ENCODE measurements around the gene DYNC1I2.

Gene DYNC1I2

GRCh38 chr2:171687287-171688128 lies at the start of gene DYNC1I2:
Gene DYNC1I2 (plus strand): TSS chr2:171687469. CDS start chr2:171690156, 2,687 bp downstream.
- H3K4me3 ChIP-seq (ENCODE audit: low read depth in 1 of 2, low read length in 2 of 2), result peak within 1 kb of the TSS; percentile 88 to 97
- no peaks in the 10 kb centered on the region for H3K36me3 ChIP-seq (ENCODE audit: insufficient read depth, low read length)
- H3K27ac ChIP-seq (ENCODE audit: low read depth, low read length), result peak within 1 kb of the TSS; percentile 68
- peaks cover 24% of the 10 kb centered on the region for H3K4me1 ChIP-seq (ENCODE audit: insufficient read depth, low read length)
- H3K9me3 ChIP-seq (ENCODE audit: low read length), result no peaks in the 10 kb centered on the region
- H3K9ac ChIP-seq (ENCODE audit: low read length), result peak within 1 kb of the TSS; percentile 82
- no peaks in the 10 kb centered on the region for H3K27me3 ChIP-seq (ENCODE audit: control insufficient read depth in 1 of 2, insufficient read depth in 2 of 2, low read length in 2 of 2)

GRCh38 chr2:171651667-171652415 lies 35.4 kb upstream of the DYNC1I2 start:
- no peak overlapping the region for H3K4me3 ChIP-seq (ENCODE audit: low read depth in 1 of 2, low read length in 2 of 2)

GRCh38 chr2:171652416-171652785 lies 34.9 kb upstream of the DYNC1I2 start:
- Histone ChIP-seq H3K9ac (ENCODE audit: low read length) (no peak overlapping the region), H3K27me3 (ENCODE audit: control insufficient read depth in 1 of 2, insufficient read depth in 2 of 2, low read length in 2 of 2) (no peaks in the 10 kb centered on the region), H3K4me1 (ENCODE audit: insufficient read depth, low read length) (no peaks in the 10 kb centered on the region), H3K27ac (ENCODE audit: low read depth, low read length) (no peak overlapping the region), H3K36me3 (ENCODE audit: insufficient read depth, low read length) (no peaks in the 10 kb centered on the region), H3K4me3 (ENCODE audit: low read depth in 1 of 2, low read length in 2 of 2) (no peak overlapping the region), H3K9me3 (ENCODE audit: low read length) (no peaks in the 10 kb centered on the region)

More at GRCh38 chr2:171651667-171652415, 35.4 kb upstream of the DYNC1I2 start:
- Histone ChIP-seq H3K27ac (ENCODE audit: low read depth, low read length) (no peak overlapping the region), H3K4me1 (ENCODE audit: insufficient read depth, low read length) (no peaks in the 10 kb centered on the region), H3K36me3 (ENCODE audit: insufficient read depth, low read length) (no peaks in the 10 kb centered on the region), H3K9ac (ENCODE audit: low read length) (no peak overlapping the region), H3K27me3 (ENCODE audit: control insufficient read depth in 1 of 2, insufficient read depth in 2 of 2, low read length in 2 of 2) (no peaks in the 10 kb centered on the region), H3K9me3 (ENCODE audit: low read length) (no peaks in the 10 kb centered on the region)

- Histone ChIP-seq H3K9me3 (ENCODE audit: low read length) (no peaks in the 10 kb centered on the region), H3K27ac (ENCODE audit: low read depth, low read length) (no peak overlapping the region), H3K27me3 (ENCODE audit: control insufficient read depth in 1 of 2, insufficient read depth in 2 of 2, low read length in 2 of 2) (no peaks in the 10 kb centered on the region), H3K4me1 (ENCODE audit: insufficient read depth, low read length) (no peaks in the 10 kb centered on the region), H3K4me3 (ENCODE audit: low read depth in 1 of 2, low read length in 2 of 2) (no peak overlapping the region), H3K9ac (ENCODE audit: low read length) (no peak overlapping the region), H3K36me3 (ENCODE audit: insufficient read depth, low read length) (no peaks in the 10 kb centered on the region)
Measured at GRCh38 chr2:171655586-171655985, 31.7 kb upstream of the DYNC1I2 start.

GRCh38 chr2:171667041-171667440 lies 20.2 kb upstream of the DYNC1I2 start:
- Histone ChIP-seq H3K27me3 (ENCODE audit: control insufficient read depth in 1 of 2, insufficient read depth in 2 of 2, low read length in 2 of 2) (no peaks in the 10 kb centered on the region), H3K4me3 (ENCODE audit: low read depth in 1 of 2, low read length in 2 of 2) (no peak overlapping the region), H3K36me3 (ENCODE audit: insufficient read depth, low read length) (no peaks in the 10 kb centered on the region), H3K9me3 (ENCODE audit: low read length) (no peaks in the 10 kb centered on the region), H3K4me1 (ENCODE audit: insufficient read depth, low read length) (no peaks in the 10 kb centered on the region), H3K9ac (ENCODE audit: low read length) (no peak overlapping the region), H3K27ac (ENCODE audit: low read depth, low read length) (no peak overlapping the region)

DNA sequence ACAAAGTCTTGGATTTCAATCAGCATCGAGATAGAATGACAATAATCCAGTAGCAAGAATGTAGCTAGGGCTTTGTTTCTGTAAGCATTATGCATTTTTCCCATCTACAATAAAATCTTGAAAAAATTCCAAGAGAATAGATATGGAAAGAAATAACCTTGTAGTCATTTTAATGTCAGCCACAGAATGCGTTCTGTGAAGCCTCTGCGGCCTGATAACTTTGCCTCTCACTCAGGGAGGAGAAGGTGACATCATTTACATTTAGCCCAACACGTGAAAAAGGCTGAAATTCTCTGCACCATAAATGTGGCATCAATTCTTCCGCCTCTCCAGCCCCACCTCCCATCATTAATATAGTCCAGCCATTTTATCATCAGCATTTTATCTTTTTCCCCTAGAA lies 19.1 kb upstream of the DYNC1I2 start:
- Histone ChIP-seq H3K36me3 (ENCODE audit: insufficient read depth, low read length) (no peaks in the 10 kb centered on the region), H3K9me3 (ENCODE audit: low read length) (no peaks in the 10 kb centered on the region), H3K27ac (ENCODE audit: low read depth, low read length) (no peak overlapping the region), H3K27me3 (ENCODE audit: control insufficient read depth in 1 of 2, insufficient read depth in 2 of 2, low read length in 2 of 2) (no peaks in the 10 kb centered on the region), H3K4me3 (ENCODE audit: low read depth in 1 of 2, low read length in 2 of 2) (no peak overlapping the region), H3K4me1 (ENCODE audit: insufficient read depth, low read length) (no peaks in the 10 kb centered on the region), H3K9ac (ENCODE audit: low read length) (no peak overlapping the region)

DNA sequence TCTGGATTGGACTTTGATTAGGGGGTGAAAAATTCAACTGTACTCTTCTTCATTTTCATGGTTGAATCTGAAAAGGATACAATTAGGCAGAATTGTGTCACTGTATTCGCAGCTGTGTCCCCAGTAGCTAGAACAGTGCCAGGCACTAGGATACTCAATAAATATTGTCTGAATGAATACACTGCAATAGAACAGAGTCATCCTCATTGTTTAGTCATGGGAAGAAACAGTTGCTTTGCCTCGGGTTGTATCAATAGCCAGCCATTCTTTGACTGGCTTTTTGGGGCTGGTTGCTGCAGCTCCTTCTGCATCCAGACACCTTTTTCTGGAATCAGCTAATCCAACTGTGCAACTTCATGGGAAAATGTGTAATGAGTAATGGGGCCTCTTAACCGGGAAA lies 18.1 kb upstream of the DYNC1I2 start:
- no peaks in the 10 kb centered on the region for H3K9me3 ChIP-seq (ENCODE audit: low read length)
- no peaks in the 10 kb centered on the region for H3K4me1 ChIP-seq (ENCODE audit: insufficient read depth, low read length)
- no peak overlapping the region for H3K9ac ChIP-seq (ENCODE audit: low read length)
- H3K27ac ChIP-seq (ENCODE audit: low read depth, low read length), result no peak overlapping the region
- H3K36me3 ChIP-seq (ENCODE audit: insufficient read depth, low read length), result no peaks in the 10 kb centered on the region
- no peak overlapping the region for H3K4me3 ChIP-seq (ENCODE audit: low read depth in 1 of 2, low read length in 2 of 2)
- H3K27me3 ChIP-seq (ENCODE audit: control insufficient read depth in 1 of 2, insufficient read depth in 2 of 2, low read length in 2 of 2), result no peaks in the 10 kb centered on the region

DNA sequence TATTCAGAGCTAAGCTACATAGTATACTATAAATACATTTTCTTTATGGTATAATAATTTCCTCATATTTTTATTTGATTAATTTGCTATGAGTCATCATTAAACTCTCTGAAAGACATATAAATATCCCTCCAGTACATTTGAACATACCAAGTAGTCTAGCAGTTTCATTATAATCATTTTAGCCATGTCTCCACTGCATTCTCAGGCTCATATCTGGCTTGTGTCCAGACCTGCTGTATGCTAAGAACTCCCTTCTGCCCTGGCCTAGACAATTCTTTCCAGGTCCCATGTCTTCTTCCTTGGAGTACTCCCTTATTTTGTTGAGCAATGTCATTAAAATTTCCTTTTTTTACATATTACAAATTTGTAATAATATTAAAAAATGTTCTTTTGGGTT lies 16.6 kb upstream of the DYNC1I2 start:
- no peak overlapping the region for H3K9ac ChIP-seq (ENCODE audit: low read length)
- no peak overlapping the region for H3K27ac ChIP-seq (ENCODE audit: low read depth, low read length)
- H3K9me3 ChIP-seq (ENCODE audit: low read length), result no peaks in the 10 kb centered on the region
- no peaks in the 10 kb centered on the region for H3K27me3 ChIP-seq (ENCODE audit: control insufficient read depth in 1 of 2, insufficient read depth in 2 of 2, low read length in 2 of 2)
- no peak overlapping the region for H3K4me3 ChIP-seq (ENCODE audit: low read depth in 1 of 2, low read length in 2 of 2)
- H3K36me3 ChIP-seq (ENCODE audit: insufficient read depth, low read length), result no peaks in the 10 kb centered on the region
- H3K4me1 ChIP-seq (ENCODE audit: insufficient read depth, low read length), result no peaks in the 10 kb centered on the region

DNA sequence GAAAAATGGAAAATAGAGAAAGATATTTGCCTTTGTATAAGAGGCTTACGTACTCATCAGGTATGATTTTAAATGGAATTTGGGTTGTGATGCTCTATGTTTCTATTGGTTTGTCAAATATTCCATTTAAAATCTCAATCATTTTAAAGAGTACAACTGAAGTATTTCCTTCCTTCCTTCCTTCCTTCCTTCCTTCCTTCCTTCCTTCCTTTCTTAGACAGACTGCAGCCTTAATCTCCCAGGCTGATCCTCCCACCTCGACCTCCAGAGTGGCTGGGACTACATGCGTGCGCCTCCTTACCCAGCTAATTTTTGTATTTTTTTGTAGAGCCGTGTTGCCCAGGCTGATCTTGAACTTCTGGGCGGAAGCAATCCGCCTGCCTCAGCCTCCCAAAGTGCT lies 15.4 kb upstream of the DYNC1I2 start:
- Histone ChIP-seq H3K27me3 (ENCODE audit: control insufficient read depth in 1 of 2, insufficient read depth in 2 of 2, low read length in 2 of 2) (no peaks in the 10 kb centered on the region), H3K36me3 (ENCODE audit: insufficient read depth, low read length) (no peaks in the 10 kb centered on the region), H3K27ac (ENCODE audit: low read depth, low read length) (no peak overlapping the region), H3K9ac (ENCODE audit: low read length) (no peak overlapping the region), H3K4me1 (ENCODE audit: insufficient read depth, low read length) (no peaks in the 10 kb centered on the region), H3K9me3 (ENCODE audit: low read length) (no peaks in the 10 kb centered on the region), H3K4me3 (ENCODE audit: low read depth in 1 of 2, low read length in 2 of 2) (no peak overlapping the region)

GRCh38 chr2:171673905-171674304 lies 13.4 kb upstream of the DYNC1I2 start:
- Histone ChIP-seq H3K27me3 (ENCODE audit: control insufficient read depth in 1 of 2, insufficient read depth in 2 of 2, low read length in 2 of 2) (no peaks in the 10 kb centered on the region), H3K4me3 (ENCODE audit: low read depth in 1 of 2, low read length in 2 of 2) (no peak overlapping the region), H3K9me3 (ENCODE audit: low read length) (no peaks in the 10 kb centered on the region), H3K36me3 (ENCODE audit: insufficient read depth, low read length) (no peaks in the 10 kb centered on the region), H3K27ac (ENCODE audit: low read depth, low read length) (no peak overlapping the region), H3K9ac (ENCODE audit: low read length) (no peak overlapping the region), H3K4me1 (ENCODE audit: insufficient read depth, low read length) (no peaks in the 10 kb centered on the region)

DNA sequence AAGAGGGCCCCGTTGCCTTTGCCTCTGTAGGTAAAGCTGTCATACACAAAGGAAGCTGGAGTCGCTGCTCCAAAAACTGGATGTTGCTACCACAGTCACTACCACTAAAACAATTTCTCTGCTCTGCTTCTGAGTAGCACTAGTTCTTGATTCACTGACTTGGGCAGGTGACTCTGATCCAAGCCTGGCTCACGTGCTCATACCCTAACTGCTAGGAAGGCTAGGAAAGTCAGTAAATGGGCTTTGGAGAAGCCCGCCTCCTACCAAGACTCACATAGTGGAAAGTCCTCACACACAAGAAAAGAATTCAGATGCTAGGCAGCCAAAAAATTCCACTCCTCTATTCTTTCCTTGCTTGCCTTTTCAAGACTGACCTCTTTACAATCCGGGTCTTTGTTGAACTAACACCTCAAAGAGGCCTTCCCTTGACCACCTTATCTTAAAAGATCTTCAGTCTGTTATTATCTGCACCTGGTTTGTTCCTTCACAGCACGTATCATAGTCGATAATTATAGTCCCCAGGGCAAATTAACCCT lies 11.4 kb upstream of the DYNC1I2 start:
- H3K4me1 ChIP-seq (ENCODE audit: insufficient read depth, low read length), result no peaks in the 10 kb centered on the region
- H3K27ac ChIP-seq (ENCODE audit: low read depth, low read length), result no peak overlapping the region
- no peaks in the 10 kb centered on the region for H3K36me3 ChIP-seq (ENCODE audit: insufficient read depth, low read length)
- H3K9ac ChIP-seq (ENCODE audit: low read length), result no peak overlapping the region
- no peaks in the 10 kb centered on the region for H3K27me3 ChIP-seq (ENCODE audit: control insufficient read depth in 1 of 2, insufficient read depth in 2 of 2, low read length in 2 of 2)
- no peak overlapping the region for H3K4me3 ChIP-seq (ENCODE audit: low read depth in 1 of 2, low read length in 2 of 2)
- H3K9me3 ChIP-seq (ENCODE audit: low read length), result no peaks in the 10 kb centered on the region
